ENCODE data around the gene LCN6. TPM values are rescaled to one million over a fixed set of nuclear protein-coding genes. Genes with fewer than 3 reads are reported as not detected.

LCN6 gene
- total RNA-seq, 4 donors from 2014 or later = 4.0 to 8.3 (median 5.9) TPM

DNA sequence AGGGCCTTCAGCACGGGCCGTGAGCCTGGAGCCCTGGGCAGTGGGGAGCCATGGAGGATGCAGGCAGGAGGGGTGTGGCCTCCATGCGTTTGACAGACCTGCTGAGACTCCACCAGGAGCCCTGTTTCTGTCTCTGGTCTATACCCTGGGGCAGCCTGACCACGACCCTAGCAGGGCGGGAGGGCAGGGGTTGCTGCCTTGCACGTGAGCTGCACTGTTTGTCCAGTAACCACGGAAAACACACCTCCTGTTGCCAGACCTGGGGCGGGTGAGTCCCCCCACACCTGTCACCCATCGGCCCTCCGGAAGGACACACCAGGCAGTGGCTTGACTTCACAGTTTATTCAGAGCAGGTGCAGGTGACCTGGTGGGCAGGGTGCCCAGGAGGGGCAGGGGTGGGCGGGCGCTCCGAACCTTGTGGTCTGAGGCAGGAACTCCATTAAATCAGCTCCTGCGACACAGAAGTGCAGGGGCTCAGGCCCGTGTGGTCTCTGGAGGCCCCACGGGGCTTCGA, 5.8 kb upstream of the LCN6 start:
- H3K27ac ChIP-seq = no peak overlapping the region
- H3K27me3 ChIP-seq = peaks cover 6% of the 10 kb centered on the region
- WGBS = 79% methylated on average over 11 of the region's 17 CpGs
- H3K4me1 ChIP-seq = no peaks in the 10 kb centered on the region
- H3K9me3 ChIP-seq = peaks cover 6% of the 10 kb centered on the region
- H3K36me3 ChIP-seq = no peaks in the 10 kb centered on the region
- TF ChIP-seq POLR2A (IDR thresholded peaks at IDR 0.05) = no peak
- TF ChIP-seq, protein P1, sequence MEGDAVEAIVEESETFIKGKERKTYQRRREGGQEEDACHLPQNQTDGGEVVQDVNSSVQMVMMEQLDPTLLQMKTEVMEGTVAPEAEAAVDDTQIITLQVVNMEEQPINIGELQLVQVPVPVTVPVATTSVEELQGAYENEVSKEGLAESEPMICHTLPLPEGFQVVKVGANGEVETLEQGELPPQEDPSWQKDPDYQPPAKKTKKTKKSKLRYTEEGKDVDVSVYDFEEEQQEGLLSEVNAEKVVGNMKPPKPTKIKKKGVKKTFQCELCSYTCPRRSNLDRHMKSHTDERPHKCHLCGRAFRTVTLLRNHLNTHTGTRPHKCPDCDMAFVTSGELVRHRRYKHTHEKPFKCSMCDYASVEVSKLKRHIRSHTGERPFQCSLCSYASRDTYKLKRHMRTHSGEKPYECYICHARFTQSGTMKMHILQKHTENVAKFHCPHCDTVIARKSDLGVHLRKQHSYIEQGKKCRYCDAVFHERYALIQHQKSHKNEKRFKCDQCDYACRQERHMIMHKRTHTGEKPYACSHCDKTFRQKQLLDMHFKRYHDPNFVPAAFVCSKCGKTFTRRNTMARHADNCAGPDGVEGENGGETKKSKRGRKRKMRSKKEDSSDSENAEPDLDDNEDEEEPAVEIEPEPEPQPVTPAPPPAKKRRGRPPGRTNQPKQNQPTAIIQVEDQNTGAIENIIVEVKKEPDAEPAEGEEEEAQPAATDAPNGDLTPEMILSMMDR (IDR thresholded peaks at IDR 0.05) = no peak
- no peak for TF ChIP-seq EP300 (IDR thresholded peaks at IDR 0.05)
- no peak for TF ChIP-seq POLR2AphosphoS5 (IDR thresholded peaks at IDR 0.05)
- DNase-seq (ENCODE audit: low spot score in 2 of 2) = no peak
- no peak overlapping the region for H3K4me3 ChIP-seq

DNA sequence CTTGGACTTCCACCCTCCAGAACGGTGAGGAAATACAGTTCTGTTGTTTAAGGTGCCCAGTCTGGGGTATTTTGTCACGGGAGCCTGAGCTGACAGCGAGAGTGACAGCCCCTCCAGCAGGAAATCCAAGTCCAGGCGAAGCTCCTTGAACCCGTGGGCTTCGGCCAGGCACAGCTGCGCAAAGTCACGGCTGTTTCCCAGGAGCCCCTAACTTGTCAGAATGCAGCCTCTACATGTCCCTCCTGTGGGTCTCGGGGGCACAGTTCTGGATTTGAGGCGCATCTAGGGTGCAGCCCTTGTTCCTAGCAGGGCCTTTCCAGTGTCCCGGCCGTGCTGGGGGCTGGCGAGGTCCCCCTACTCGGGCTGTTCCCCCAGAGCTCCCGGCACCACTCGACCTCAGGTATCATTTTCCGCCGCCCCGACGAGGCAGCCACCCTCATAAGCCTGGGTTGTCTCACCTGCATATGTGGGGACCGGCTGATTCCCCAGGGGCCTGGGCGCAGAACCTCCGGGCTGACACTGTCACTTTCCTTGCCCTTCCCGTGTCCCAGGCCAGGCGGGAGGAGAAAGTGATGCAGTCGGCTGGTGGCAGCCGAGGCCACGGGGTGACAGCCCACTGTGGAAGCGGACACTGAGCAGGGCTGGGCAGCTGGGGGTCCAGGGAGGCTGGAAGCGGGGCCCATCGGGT, 5.2 kb upstream of the LCN6 start:
- 85% methylated on average over 21 of the region's 31 CpGs for WGBS

DNA sequence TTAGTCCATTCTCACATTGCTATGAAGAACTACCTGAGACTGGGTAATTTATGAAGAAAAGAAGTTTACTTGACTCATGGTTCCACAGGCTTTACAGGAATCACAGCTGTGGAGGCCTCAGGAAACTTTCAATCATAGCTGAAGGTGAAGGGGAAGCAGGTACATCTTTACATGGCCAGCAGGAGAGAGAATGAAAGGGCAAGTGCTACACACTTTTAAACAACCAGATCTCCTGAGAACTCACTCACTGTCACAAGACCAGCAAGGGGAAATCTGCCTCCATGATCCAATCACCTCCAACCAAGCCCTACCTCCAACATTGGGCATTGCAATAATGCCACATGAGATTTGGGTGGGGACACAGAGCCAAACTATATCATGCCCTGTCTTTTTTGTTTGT, 3.5 kb upstream of the LCN6 start:
- Histone ChIP-seq H3K4me1 (no peaks in the 10 kb centered on the region), H3K36me3 (no peaks in the 10 kb centered on the region), H3K9me3 (peaks cover 6% of the 10 kb centered on the region), H3K27me3 (no peaks in the 10 kb centered on the region), H3K4me3 (no peak overlapping the region), H3K27ac (no peak overlapping the region)
- no peak for DNase-seq (ENCODE audit: low spot score in 2 of 2)
- TF ChIP-seq EP300 (IDR thresholded peaks at IDR 0.05) = no peak
- TF ChIP-seq POLR2A (IDR thresholded peaks at IDR 0.05) = no peak
- TF ChIP-seq, protein P1 (IDR thresholded peaks at IDR 0.05) = no peak
- TF ChIP-seq POLR2AphosphoS5 (IDR thresholded peaks at IDR 0.05) = no peak

More for the DNA sequence above, 5.2 kb upstream of the LCN6 start:
- Histone ChIP-seq H3K4me3 (no peak overlapping the region), H3K36me3 (no peaks in the 10 kb centered on the region), H3K9me3 (peaks cover 6% of the 10 kb centered on the region), H3K27ac (no peak overlapping the region), H3K27me3 (peaks cover 4% of the 10 kb centered on the region), H3K4me1 (no peaks in the 10 kb centered on the region)
- DNase-seq (ENCODE audit: low spot score in 2 of 2) = no peak
- TF ChIP-seq POLR2A (IDR thresholded peaks at IDR 0.05) (no peak), EP300 (IDR thresholded peaks at IDR 0.05) (no peak), POLR2AphosphoS5 (IDR thresholded peaks at IDR 0.05) (no peak)
- TF ChIP-seq, protein P1 (IDR thresholded peaks at IDR 0.05) = no peak

DNA sequence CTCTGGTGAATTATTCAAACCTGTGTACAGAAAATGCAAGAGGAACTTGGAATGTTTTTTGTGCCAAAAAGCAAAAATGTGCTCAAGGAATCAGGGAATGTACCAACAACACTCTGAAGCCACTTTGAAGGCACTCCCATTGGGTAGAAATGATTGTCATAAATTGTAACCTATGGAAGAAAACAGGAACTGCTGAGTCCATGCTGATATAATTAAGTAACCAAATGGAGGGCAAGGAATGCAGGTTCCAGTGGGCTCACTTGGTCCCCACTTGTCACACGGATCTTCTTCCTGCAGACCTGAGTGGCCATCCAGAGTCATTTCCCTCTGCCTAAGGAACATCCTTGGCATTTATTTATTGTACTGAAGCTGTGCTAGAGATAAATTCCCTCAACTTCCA, 2.9 kb upstream of the LCN6 start:
- DNase-seq (ENCODE audit: low spot score in 2 of 2) = no peak
- no peaks in the 10 kb centered on the region for H3K27me3 ChIP-seq
- no peaks in the 10 kb centered on the region for H3K36me3 ChIP-seq
- H3K4me3 ChIP-seq = no peak overlapping the region
- no peaks in the 10 kb centered on the region for H3K4me1 ChIP-seq
- WGBS = 87% methylated on average over 1 of the region's 1 CpG
- peaks cover 6% of the 10 kb centered on the region for H3K9me3 ChIP-seq
- TF ChIP-seq EP300 (IDR thresholded peaks at IDR 0.05) = no peak
- TF ChIP-seq, protein P1 (IDR thresholded peaks at IDR 0.05) = no peak
- TF ChIP-seq POLR2A (IDR thresholded peaks at IDR 0.05) = no peak
- no peak for TF ChIP-seq POLR2AphosphoS5 (IDR thresholded peaks at IDR 0.05)
- no peak overlapping the region for H3K27ac ChIP-seq

DNA sequence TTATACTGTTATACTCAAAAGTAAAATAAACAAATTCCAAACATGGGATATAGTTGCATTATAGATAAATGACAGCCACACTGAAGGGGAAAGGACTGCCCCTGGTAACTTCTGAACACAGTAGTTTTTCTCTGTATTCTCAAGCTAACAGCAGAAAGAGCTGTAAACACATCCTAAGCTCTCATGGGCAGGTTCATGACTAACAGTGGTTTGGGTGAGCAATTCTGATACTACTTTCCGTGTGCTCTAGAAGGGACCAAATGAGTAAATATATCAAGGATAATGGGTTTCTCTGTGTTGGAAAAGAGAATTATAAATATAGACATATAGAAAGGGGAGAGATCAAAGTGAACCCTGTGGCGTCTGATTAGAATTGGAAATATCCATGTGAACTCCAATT, 2.2 kb upstream of the LCN6 start:
- Histone ChIP-seq H3K36me3 (no peaks in the 10 kb centered on the region), H3K9me3 (no peaks in the 10 kb centered on the region), H3K4me1 (no peaks in the 10 kb centered on the region), H3K27me3 (no peaks in the 10 kb centered on the region), H3K4me3 (no peak overlapping the region), H3K27ac (no peak overlapping the region)
- 30% methylated on average over 2 of the region's 2 CpGs for WGBS
- DNase-seq (ENCODE audit: low spot score in 2 of 2) = no peak
- TF ChIP-seq, protein P1 (IDR thresholded peaks at IDR 0.05) = no peak
- TF ChIP-seq POLR2A (IDR thresholded peaks at IDR 0.05) (no peak), POLR2AphosphoS5 (IDR thresholded peaks at IDR 0.05) (no peak), EP300 (IDR thresholded peaks at IDR 0.05) (no peak)

Measured in suprapubic skin (tissue), 4 donors.